GM06990 (cell line): Measurements from ENCODE around the gene BCL6.

Experiments
- DNase-seq: peaks from one replicate; pipeline ENCODE4 v3.0.0-alpha.2; 2011; ENCODE audit not compliant: insufficient read length; ENCODE audit errors: extremely low read depth
- H3K27me3 ChIP-seq: replicated peaks from 2 replicates; pipeline ENCODE4 v1.6.0; 2011; ENCODE audit warnings: low read length; ENCODE audit not compliant: control insufficient read depth, insufficient read depth
- H3K36me3 ChIP-seq: 2 replicates; pipeline ENCODE4 v1.5.1; 2011; ENCODE audit warnings: low read length; ENCODE audit not compliant: control insufficient read depth, insufficient read depth
- H3K4me3 ChIP-seq: replicated peaks from 2 replicates; pipeline ENCODE4 v1.5.1; 2011; ENCODE audit warnings: low read depth, mild to moderate bottlenecking, control low read depth, low read length
- TF ChIP-seq, protein P1 (sequence below): IDR thresholded peaks from 2 replicates; pipeline ENCODE4 v1.5.1; 2011; ENCODE audit warnings: low read length, control low read depth, mild to moderate bottlenecking, inconsistent platforms; ENCODE audit not compliant: insufficient read depth, poor library complexity, severe bottlenecking

BCL6 gene

DNA sequence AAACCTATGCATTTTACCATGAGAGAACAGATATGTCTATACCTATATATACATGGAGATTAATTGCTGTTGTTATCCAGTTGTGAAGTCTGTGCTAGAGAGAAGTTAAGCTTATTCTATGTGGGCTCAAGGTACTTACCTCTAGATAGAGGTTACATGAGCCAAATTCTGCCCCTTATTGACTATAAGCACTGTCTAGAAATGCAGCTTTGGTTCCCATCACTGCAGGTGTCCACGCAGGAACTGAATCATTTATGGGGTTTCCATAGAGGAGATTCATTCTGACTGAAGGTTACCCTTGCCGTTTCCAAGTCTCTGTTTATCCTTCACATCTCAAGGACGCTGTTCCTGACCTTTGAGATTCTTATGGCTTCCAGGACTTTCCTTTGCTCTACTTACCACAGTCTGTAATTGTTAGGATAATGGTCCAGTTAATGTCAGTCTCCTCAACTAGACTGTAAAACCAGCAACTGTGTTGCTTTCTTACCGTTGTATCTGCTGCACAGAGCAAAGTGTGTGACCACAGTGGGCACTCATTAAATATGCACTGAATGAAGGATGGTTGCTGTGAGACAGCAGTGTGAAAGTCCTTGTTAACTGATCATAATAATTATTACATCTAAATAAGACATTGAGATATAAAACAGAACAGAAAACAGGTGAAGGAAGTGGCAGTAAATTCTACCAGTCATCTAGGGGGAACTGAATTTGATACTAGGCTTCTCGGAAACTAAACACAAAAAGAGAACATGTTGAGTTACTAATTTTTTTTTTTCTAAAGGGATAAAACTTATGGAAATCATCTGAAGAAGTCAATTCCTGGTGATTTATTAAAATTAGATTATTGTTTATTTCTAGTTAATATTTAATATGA, 44.0 kb upstream of the BCL6 start:
- Histone ChIP-seq H3K4me3 (no peak overlapping the region), H3K36me3 (no peaks in the 10 kb centered on the region), H3K27me3 (no peaks in the 10 kb centered on the region)
- no peak for DNase-seq
- TF ChIP-seq, protein P1, sequence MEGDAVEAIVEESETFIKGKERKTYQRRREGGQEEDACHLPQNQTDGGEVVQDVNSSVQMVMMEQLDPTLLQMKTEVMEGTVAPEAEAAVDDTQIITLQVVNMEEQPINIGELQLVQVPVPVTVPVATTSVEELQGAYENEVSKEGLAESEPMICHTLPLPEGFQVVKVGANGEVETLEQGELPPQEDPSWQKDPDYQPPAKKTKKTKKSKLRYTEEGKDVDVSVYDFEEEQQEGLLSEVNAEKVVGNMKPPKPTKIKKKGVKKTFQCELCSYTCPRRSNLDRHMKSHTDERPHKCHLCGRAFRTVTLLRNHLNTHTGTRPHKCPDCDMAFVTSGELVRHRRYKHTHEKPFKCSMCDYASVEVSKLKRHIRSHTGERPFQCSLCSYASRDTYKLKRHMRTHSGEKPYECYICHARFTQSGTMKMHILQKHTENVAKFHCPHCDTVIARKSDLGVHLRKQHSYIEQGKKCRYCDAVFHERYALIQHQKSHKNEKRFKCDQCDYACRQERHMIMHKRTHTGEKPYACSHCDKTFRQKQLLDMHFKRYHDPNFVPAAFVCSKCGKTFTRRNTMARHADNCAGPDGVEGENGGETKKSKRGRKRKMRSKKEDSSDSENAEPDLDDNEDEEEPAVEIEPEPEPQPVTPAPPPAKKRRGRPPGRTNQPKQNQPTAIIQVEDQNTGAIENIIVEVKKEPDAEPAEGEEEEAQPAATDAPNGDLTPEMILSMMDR, result no peak

DNA sequence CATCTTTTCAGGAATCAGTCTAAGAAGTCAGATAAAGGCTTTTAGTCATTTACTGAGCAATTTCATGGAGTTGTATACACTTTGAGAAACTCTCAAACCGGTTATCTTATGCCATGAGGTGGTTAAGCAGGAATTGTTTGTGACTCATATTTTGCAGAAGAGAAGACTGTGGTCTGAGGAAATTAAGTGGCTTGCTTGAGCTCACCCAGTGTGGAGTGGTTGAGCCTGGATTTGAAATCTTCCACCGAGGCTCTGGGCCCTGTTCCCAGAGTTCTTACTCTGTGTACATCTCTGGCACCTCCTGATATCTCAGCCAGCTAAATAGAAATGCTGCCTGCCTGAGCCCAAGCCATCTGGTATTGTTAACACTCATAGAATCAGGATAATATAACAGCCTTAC, 37.8 kb upstream of the BCL6 start:
- H3K4me3 ChIP-seq, result no peak overlapping the region
- no peaks in the 10 kb centered on the region for H3K36me3 ChIP-seq
- TF ChIP-seq, protein P1, result no peak
- no peak for DNase-seq
- no peaks in the 10 kb centered on the region for H3K27me3 ChIP-seq

DNA sequence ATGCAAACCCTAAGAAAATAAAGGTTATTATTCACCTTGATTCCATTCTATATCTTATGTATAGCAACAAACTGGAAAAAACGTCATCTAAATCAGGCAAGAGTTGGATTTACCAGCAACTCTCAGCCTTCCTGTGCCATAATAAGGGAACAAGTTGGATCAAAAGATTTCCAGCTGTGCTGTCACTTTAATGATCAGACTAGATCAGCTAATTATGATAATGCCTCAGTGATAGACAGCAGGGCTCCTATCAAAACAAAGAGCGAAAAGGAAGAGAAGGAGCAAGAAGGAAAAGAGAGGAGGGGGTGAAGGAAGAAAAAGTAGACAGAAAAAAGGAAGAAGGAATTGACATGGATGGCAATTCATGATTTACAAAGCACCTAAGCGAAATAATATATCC, 36.7 kb upstream of the BCL6 start:
- Histone ChIP-seq H3K36me3 (no peaks in the 10 kb centered on the region), H3K27me3 (no peaks in the 10 kb centered on the region), H3K4me3 (no peak overlapping the region)
- TF ChIP-seq, protein P1, result no peak
- no peak for DNase-seq

DNA sequence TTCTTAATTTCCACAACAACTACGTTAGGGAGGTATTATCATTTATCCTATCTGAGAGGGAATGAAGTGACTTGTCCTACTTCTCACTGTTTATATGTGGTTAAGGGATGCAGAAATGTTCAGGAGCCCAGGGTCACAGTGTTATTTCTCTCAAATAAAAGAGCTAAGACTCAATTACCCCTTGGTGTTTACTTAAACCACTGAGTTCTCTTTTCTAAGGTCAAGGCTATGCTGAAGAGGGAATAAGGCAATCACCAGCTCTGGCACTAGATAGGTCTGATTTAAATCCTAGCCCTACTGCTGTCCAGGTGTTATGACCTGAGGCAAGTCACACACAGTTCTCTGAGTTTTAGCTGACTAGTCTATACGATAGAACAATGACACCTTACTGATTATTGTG, 35.7 kb upstream of the BCL6 start:
- DNase-seq, result no peak
- no peak overlapping the region for H3K4me3 ChIP-seq
- H3K27me3 ChIP-seq, result no peaks in the 10 kb centered on the region
- TF ChIP-seq, protein P1, result no peak
- no peaks in the 10 kb centered on the region for H3K36me3 ChIP-seq

DNA sequence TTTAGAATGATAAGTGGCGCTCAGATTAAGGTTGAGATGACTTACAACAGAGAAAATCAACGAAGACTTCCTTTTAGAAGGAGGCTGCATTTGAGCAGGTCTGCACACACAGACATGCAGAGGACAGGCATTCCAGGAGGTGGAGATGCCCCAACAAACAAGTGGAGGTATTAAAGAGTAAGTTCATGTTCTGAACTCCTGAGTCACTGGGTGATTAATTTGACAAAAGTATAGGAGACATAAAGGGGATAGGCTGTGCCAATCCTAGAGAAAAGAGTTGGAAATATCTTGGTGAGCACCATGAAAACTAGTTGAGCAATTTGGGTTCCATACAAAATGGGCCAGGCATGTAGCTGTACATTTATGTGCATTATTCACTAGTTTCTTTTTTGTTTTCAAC, 33.5 kb upstream of the BCL6 start:
- H3K4me3 ChIP-seq, result no peak overlapping the region
- TF ChIP-seq, protein P1, result no peak
- no peaks in the 10 kb centered on the region for H3K27me3 ChIP-seq
- no peak for DNase-seq
- no peaks in the 10 kb centered on the region for H3K36me3 ChIP-seq
